Measurements from ENCODE around the gene XPO5. TPM values are rescaled to one million over a fixed set of nuclear protein-coding genes. Genes with fewer than 3 reads are reported as not detected.
A peak's percentile ranks its signal among the peaks of the same experiment; 100 is the strongest.

The XPO5 gene
- total and polyA plus RNA-seq, 9 of the 15 experiments (the other 6 are each of a cell fraction or from before 2014, with no cell fraction given), result 36.0 to 170 (median 99.1) TPM

GRCh38 chr6:43509984-43510826, 65.6 kb downstream of the XPO5 start, which contains the start of gene LRRC73 (continued):
- TF ChIP-seq MLLT1 (IDR thresholded peaks at IDR 0.05) (no peak), TGIF2 (CRISPR knock-in tag; IDR thresholded peaks at IDR 0.05) (no peak), E2F1 (CRISPR knock-in tag; IDR thresholded peaks at IDR 0.05) (no peak), RBBP5 (IDR thresholded peaks at IDR 0.05; ENCODE audit: borderline replicate concordance, insufficient read depth, low read length, poor library complexity, severe bottlenecking) (no peak), ILK (tag; IDR thresholded peaks at IDR 0.05; ENCODE audit: borderline replicate concordance, low read depth) (no peak), CTBP1 (IDR thresholded peaks at IDR 0.05; ENCODE audit: borderline replicate concordance) (peak; percentile 95), MBD2 (IDR thresholded peaks at IDR 0.05; ENCODE audit: borderline replicate concordance, low read depth) (peak; percentile 54; the same call in 1 of the 2 replicates), CEBPZ (IDR thresholded peaks at IDR 0.05; ENCODE audit: borderline replicate concordance, low read depth, low read length) (no peak), EHMT2 (IDR thresholded peaks at IDR 0.05) (no peak), ZC3H11A (IDR thresholded peaks at IDR 0.05; ENCODE audit: low read depth, low read length) (no peak), NR0B1 (IDR thresholded peaks at IDR 0.05; ENCODE audit: partially characterized antibody) (no peak), ATF7 (IDR thresholded peaks at IDR 0.05) (peak; percentile 53; the same call in 1 of the 2 replicates), CCNT2 (IDR thresholded peaks at IDR 0.05; ENCODE audit: borderline replicate concordance, extremely low read depth, insufficient read length, low read depth, low read length) (peak; percentile 60), ZC3H4 (CRISPR knock-in tag; IDR thresholded peaks at IDR 0.05; ENCODE audit: borderline replicate concordance) (no peak), SAP30 (IDR thresholded peaks at IDR 0.05; ENCODE audit: borderline replicate concordance, insufficient read depth, low read depth, low read length, poor library complexity, severe bottlenecking) (peak; percentile 74), BCL6 (CRISPR knock-in tag; IDR thresholded peaks at IDR 0.05) (no peak), ZBTB17 (CRISPR knock-in tag; IDR thresholded peaks at IDR 0.05) (peak; percentile 21; the same call in 1 of the 2 replicates), TFAP4 (CRISPR knock-in tag; IDR thresholded peaks at IDR 0.05; ENCODE audit: borderline replicate concordance) (peak; percentile 35; the same call in 1 of the 2 replicates)
